ENCODE measurements around the gene NOL12.

Gene NOL12

GRCh38 chr22:37672920-37673455, 13.2 kb upstream of the NOL12 start:
- DNase-seq (ENCODE audit: low read depth) = no peak
- TF ChIP-seq CTCF (IDR thresholded peaks at IDR 0.05; ENCODE audit: low read depth, low read length) = no peak
- no peak for TF ChIP-seq POLR2A (IDR thresholded peaks at IDR 0.05; ENCODE audit: extremely low read depth, insufficient read length)
- TF ChIP-seq MYC (IDR thresholded peaks at IDR 0.05; ENCODE audit: low read depth, low read length) = no peak
- TF ChIP-seq MAX (IDR thresholded peaks at IDR 0.05; ENCODE audit: low read depth, low read length) = no peak

GRCh38 chr22:37674248-37674647, 11.9 kb upstream of the NOL12 start:
- TF ChIP-seq POLR2A (IDR thresholded peaks at IDR 0.05; ENCODE audit: extremely low read depth, insufficient read length) = no peak
- no peak for DNase-seq (ENCODE audit: low read depth)
- no peak overlapping the region for H3K4me3 ChIP-seq (ENCODE audit: low read depth, low read length)

More at GRCh38 chr22:37672920-37673455, 13.2 kb upstream of the NOL12 start:
- H3K4me3 ChIP-seq (ENCODE audit: low read depth, low read length) = no peak overlapping the region

- peak; percentile 94 for DNase-seq (ENCODE audit: low read depth)
- H3K4me3 ChIP-seq (ENCODE audit: low read depth, low read length) = peak within 1 kb of the TSS; percentile 85
- TF ChIP-seq MYC (IDR thresholded peaks at IDR 0.05; ENCODE audit: low read depth, low read length) = no peak
- no peak for TF ChIP-seq MAX (IDR thresholded peaks at IDR 0.05; ENCODE audit: low read depth, low read length)
- TF ChIP-seq CTCF (IDR thresholded peaks at IDR 0.05; ENCODE audit: low read depth, low read length) = no peak
- TF ChIP-seq POLR2A (IDR thresholded peaks at IDR 0.05; ENCODE audit: extremely low read depth, insufficient read length) = no peak
Measured at GRCh38 chr22:37674951-37675929, 10.9 kb upstream of the NOL12 start, which contains the start of gene LGALS1. LGALS1 (plus strand) TSS chr22:37675636; CDS start chr22:37675703, 67 bp downstream.

- peak; percentile 62 for DNase-seq (ENCODE audit: low read depth)
- peak overlapping the region; percentile 85 for H3K4me3 ChIP-seq (ENCODE audit: low read depth, low read length)
- TF ChIP-seq MYC (IDR thresholded peaks at IDR 0.05; ENCODE audit: low read depth, low read length) = no peak
- no peak for TF ChIP-seq CTCF (IDR thresholded peaks at IDR 0.05; ENCODE audit: low read depth, low read length)
- TF ChIP-seq MAX (IDR thresholded peaks at IDR 0.05; ENCODE audit: low read depth, low read length) = no peak
- TF ChIP-seq POLR2A (IDR thresholded peaks at IDR 0.05; ENCODE audit: extremely low read depth, insufficient read length) = no peak
Measured at GRCh38 chr22:37675930-37676735, 10.0 kb upstream of the NOL12 start.

- peak; percentile 99 for DNase-seq (ENCODE audit: low read depth)
- no peak for TF ChIP-seq CTCF (IDR thresholded peaks at IDR 0.05; ENCODE audit: low read depth, low read length)
- TF ChIP-seq MAX (IDR thresholded peaks at IDR 0.05; ENCODE audit: low read depth, low read length) = peak; percentile 55; the same call in 1 of the 2 replicates
- TF ChIP-seq POLR2A (IDR thresholded peaks at IDR 0.05; ENCODE audit: extremely low read depth, insufficient read length) = peak; percentile 25
- peak; percentile 46; the same call in 1 of the 2 replicates for TF ChIP-seq MYC (IDR thresholded peaks at IDR 0.05; ENCODE audit: low read depth, low read length)
- peak overlapping the region; percentile 85 for H3K4me3 ChIP-seq (ENCODE audit: low read depth, low read length)
Measured at GRCh38 chr22:37676736-37677492, 9.2 kb upstream of the NOL12 start.

Measured in NB4 (cell line).